Measurements from ENCODE around the gene PROC.
"Not testable (repeated sequence)": the region's sequence is repeated elsewhere in the genome, so short reads cannot be mapped to it uniquely, and the experiment has no call there.

Gene PROC

GRCh38 chr2:127397568-127398238 is 20.5 kb upstream of the PROC start:
- DNase-seq, result no peak

DNA sequence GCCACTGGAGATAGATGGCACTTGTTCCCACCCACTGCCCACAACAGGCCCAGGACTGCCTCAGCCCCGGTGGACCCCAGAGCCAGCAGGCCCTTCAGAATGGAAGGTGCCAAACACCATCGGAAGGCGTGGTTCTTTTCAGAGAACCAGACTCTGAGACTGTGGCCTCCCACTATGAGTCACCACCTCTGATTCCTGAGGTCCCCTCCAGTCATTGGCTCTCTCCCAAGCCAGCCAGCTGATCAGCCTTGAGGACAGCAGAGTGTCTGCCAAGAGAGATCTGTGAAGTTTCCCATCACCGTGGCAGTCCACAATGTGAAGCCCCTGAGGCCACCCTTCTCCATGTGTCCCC is 20.0 kb upstream of the PROC start:
- DNase-seq, result peak; percentile 79

DNA sequence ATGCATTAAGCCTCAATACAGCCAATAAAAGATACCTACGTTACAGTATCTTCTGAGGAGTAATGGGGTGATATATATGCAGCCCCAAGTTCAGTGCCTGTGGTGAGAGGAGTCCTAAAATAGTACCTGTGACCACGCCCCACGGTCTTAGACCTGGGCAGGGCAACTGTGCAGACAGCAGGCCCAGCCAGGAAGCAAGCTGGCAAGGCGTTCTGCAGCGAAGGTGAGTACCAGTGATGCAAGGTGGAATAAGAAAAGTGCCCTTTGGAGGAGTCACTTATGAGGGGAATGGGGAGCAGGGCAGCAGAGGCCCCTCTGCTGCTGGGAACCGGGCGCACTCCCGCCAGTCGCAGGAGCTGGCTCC is 17.7 kb upstream of the PROC start:
- no peak for DNase-seq

GRCh38 chr2:127400897-127401756 is 17.1 kb upstream of the PROC start:
- peak; percentile 84 for DNase-seq

DNA sequence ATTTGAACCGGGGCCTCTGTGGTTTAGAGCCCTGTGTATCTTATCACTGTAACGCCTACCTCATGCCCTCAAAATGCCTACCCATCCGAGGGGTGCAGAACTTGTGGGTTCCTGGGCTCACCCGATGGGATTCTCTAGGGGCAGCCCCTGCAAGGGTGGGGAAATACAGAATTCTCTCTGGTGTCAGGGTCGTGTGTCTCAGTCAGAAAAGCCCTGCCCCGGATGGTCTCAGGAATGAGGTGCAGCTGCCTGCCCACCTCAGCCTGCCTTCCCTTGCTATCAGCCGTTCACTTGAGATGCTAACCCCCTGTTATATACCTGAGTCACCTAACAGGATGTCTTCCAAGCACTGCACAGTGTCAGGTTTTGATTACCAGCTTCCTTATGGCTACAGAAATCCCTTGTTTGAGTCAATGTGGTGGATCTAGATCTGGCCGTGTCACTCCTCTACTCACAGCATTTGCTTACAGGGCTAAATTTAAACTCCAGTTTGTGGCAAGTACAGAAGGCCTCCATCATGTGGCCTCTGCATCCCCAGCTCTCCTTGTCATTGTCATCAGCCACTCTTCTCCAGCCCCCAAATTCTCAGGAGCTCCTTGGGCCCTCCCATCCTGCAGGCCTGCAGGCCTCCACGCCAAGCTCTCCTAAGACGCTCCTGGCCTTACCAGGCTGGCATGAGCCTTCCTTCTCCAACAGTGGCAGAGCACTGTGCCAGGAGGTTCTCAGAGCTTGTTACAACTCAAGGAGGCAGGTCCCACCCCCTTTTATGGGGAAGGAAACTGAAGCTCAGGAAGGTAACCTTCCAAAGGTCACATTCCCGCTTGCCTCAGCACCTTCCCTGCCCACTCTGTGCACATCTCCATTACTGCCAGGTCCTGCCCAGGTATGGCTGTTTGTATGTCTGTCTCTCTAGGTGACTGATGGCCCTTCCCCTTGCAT is 16.2 kb upstream of the PROC start:
- no peak for DNase-seq

DNA sequence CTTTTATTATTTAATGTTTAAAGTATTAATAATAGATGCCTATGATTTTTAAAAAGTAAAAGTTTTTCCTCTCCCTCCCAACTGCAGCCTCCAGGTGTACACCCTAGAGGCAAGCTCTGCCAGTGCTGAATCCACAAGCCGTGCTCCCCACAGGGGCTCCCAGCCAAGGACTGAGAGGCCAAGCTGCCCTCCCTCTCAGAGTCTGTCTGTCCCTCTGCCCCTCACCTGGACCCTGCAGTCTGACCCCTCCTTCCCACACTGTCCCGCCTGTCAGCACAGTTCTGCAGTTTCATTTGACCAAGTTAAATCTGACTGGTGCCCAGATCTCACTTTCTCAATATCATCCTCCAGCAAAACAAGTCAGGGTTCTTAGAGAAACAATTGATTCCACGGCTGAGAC is 14.8 kb upstream of the PROC start:
- DNase-seq, result no peak

DNA sequence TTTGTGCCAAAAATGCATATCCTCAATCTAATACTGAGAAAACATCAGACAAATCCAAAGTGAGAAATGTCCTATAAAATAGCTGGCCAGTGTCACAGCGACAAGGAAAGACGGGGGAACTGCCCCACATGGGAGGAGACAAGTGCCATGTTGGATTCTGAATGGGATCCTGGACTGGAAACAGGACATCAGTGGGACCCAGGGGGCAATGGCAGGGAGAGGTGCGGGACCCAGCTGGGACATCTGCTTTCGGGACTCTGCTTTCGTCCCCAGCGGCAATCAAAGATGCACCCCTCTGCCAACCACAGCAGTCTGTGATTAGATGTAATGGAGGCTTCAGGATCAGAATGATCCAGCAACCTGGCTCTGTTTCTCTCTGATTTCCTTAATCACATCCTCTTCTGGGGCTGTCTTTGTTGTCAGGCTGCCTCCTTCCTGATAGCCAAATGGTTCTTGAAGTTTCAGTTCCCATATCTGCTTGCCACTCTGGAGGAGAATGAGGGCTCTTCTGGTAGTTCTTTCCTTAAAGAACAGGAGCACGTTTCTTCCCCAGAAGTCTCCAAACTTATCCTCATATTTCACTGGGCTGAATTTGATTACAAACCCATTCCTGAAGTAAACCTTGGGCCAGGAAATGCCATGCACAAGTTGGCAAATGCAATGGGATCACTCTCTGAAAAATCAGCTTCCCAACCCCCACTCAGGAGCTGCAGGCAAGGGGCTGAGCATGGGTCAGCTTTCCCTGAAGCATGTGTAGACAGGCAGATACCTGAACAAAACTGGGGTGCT is 13.6 kb upstream of the PROC start:
- DNase-seq, result no peak

DNA sequence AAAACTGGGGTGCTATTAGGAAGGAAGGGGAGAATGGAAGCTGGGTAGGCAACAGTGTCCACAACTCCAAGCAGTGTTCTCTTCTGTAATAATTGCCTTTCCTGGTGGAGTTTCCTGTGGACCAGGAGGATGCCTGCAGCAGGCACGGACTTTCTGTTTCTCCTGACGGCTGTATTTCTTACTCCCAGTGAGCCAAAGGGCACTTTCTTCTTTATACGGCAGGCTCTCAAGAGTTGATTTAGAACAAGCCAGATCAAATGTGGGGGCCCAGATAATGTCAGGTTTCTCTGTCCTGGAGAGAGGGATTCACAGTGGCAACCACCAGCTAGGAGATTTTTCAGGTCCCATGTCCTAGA is 13.0 kb upstream of the PROC start:
- no peak for DNase-seq

- no peak for DNase-seq
Observed at GRCh38 chr2:127406454-127406853, 11.8 kb upstream of the PROC start.

DNA sequence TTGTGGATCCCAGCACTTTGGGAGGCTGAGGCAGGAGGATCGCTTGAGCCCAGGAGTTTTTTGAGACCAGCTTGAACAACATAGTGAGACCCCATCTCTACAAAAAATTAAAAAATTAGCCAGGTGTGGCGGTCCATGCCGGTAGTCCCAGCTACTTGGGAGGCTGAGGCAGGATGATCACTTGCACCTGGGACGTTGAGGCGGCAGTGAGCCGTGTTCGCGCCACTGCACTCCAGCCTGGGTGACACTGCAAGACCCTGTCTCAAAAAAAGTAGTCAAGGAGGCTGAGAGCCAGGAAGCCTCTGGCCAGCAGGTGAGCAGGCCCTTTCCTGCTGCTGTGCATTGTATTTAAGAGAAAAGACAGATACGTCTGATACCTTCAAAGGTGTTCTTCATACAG is 11.1 kb upstream of the PROC start:
- DNase-seq, result no peak

DNA sequence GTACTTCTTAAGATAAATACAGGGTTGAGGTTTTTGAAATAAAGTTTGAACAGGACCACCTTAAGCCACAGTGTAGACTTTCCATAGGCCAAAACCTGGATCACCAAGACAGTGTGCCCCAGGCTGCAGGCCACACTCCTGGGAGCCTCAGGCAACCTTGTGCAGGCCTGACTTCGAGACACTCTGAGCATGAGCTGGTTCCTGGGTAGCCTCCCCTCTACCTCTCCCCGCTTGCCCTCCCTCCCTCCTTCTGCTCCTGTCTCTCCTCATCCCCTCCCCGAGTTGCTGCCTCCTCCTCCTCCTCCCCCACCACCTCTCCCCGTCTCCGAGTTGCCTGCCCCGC is 10.6 kb upstream of the PROC start:
- no peak for DNase-seq

DNA sequence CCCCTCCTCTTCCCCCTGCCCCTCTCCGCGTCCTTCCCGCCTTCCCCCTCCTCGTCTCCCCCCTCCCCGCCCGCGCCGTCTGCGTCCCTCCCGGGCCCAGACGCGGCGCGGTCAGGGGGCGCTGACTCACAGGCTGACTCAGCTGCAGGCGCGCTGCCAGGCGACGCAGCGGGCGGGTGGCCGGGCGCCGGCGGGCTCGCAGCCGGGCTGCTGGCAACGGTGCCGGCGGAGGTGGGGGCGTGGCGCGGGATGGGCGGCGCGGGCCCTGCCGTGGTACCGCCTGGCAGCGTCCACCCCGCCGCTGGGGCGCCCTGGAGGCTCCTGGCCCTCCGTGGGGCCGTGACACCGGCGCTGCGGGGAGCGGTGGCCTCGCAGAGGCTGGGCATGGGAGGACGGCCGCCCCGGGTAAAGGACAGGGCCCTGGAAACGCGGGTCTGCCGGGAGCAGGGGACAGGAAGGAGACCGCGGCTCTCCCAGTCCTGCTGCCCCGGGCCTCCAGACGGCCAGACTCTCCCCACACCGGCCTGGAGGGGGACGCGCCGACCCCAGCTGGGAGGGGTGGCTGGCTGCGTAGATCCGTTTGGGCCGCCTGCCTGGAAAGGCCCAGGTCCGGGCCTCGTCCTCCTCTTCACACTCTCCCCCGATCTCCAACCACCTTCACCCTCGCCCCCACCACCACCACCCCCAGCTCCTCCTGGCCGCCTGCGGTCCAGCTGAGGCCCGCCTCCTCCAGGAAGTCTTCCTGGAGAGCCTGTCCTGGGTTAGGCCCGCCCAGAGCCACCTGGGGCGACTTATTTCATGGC is 10.0 kb upstream of the PROC start:
- peak; percentile 94 for DNase-seq

- DNase-seq, result no peak
Observed at GRCh38 chr2:127408807-127409099, 9.5 kb upstream of the PROC start.

GRCh38 chr2:127409716-127410115 is 8.5 kb upstream of the PROC start:
- DNase-seq, result not testable (repeated sequence)

DNA sequence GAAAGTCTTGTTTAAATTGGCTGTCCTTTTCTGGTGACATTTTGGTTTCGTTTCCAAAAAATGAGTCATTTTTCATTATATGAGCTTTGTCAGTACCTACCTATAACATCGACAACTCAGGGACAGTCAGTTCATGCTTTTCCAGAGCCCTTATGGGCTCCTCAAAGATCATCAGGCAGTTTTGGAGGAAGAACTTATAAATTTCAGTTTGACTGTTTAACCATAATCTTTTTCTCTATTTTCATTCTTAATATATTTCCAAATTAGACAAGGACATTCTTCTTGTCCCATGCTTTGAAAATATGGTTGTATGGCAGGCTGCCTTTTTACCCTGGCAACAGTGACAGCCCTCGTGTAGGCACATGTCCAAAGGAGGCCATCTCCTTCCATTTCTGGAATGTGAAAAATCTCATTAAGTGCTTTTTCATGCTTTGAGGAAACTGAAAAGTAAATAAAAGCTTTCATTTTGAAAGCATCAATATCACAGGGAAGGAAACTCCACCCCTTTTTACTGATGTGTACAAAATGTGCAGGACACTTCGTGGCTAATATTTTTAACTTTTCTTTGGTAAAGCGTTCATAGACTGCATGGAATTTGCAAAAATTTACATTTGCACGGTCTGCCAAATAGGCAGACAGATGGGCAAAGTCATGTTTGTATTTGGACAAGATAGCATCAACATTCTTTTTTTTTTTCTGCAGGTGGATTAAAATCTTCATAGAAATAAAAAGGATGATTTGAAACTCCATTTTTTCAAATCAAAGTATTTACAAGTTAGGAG is 7.2 kb upstream of the PROC start:
- DNase-seq, result peak; percentile 61

DNA sequence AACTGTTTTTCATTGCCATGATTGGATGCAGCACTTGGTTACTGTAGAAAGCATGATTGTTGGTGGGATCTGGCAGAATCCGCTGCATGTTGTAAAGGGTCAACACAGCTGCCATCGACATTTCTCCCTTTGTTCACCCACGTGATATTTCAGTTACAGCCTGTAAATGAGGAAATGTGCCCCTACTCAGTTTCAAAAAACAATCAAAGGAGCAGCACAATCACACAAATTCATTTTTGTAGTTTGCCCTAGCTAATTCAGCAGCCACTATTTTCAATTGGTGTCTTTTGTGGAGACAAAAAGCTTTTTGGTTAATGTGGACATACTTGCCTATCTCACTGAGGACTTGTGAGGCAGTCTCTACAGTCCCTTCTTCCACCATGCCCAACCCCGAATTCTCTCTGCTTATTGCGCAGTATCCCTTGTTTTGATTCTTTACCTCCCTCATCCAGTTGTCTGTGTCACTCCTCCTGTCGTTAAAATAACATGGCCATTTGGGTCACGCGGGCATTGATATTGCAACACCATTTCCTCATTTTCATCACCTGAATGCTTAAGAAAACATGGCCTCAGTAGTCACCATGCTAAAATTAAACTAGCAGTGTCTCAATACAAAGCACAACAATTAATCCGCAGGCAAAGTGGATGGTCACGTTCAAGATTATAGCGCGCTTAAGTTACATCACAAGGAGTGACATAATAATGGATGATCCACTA is 6.4 kb upstream of the PROC start:
- DNase-seq, result no peak

DNA sequence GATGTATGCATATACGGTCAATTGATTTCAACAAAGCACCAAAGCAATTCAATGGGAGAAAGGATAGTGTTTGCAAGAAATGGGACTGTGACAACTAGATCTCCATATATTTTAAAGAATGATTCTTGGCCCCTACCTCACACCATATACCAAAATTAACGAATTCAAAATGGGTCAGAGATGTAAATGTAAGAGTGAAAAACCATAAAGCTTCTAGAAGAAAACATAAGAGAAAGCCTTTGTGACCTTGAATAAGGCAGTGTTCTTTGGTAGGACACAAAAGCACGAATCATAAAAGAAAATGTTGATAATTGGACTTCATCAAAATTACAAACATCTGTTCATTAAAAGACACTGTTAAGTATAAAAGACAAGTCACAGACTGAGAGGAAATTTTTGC is 5.0 kb upstream of the PROC start:
- no peak for DNase-seq

DNA sequence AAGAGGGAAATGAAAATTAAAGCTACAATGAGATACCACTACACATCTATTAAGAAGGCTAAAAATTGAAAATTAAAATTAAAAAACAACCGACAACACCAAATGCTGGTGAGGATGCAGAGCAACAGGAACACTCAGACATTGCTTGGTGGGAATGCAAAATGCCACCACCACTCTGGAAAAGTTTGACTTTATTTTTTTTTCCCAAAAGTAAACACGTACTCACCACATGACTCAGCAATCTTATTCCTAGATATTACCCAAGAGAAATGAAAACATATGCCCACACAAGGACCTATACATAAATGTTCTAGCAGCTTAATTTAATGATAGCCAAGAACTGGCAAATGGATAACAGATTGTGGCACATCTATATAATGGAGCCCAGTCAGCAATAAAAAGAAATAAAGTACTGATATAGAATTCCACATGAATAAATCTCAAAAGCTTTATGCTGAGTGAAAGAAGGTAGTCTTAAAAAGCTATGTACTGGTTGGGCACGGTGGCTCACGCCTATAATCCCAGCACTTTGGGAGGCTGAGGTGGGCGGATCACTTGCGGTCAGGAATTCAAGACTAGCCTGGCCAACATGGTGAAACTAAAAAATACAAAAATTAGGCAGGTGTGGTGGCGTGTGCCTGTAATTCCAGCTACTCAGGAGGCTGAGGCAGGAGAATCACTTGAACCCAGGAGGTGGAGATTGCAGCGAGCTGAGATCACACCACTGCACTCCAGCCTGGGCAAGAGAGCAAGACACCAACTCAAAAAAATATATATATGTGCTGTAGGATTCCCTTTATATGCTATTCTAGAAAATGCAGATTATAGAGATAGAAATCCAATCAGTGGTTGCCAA is 4.2 kb upstream of the PROC start:
- DNase-seq, result no peak

All from right hindlimb (tissue), 1 donor.